Activated CD8-positive, alpha-beta memory T cell treated with anti-CD3 and anti-CD28 coated beads, Interleukin-2, amount 10 ng/mL, durations not matched to agents 7 days and 5 days (primary cell): Measurements from ENCODE around the gene TNNC2. TPM values are rescaled to one million over a fixed set of nuclear protein-coding genes. Genes with fewer than 3 reads are reported as not detected.
A peak's percentile ranks its signal among the peaks of the same experiment; 100 is the strongest.
"Not testable (repeated sequence)": the region's sequence is repeated elsewhere in the genome, so short reads cannot be mapped to it uniquely, and the experiment has no call there.

ENCODE experiments used
- ATAC-seq: fragments of 150-1000 bp; cut with Tn5 transposase; one replicate; pipeline ENCODE4 v1.10.0; 2021; ENCODE audit warnings: moderate library complexity
- CTCF ChIA-PET: fragments of 350-600 bp; sonication (Branson Sonifier 250); formaldehyde crosslinking; loops from one replicate; lab custom pipeline; 2021; ENCODE audit warnings: antibody characterized with exemption; lab: Charles Lee
- DNase-seq: peaks from one replicate; pipeline ENCODE4 v3.0.0-alpha.2; 2020
- H3K27ac Mint-ChIP-seq: one replicate; pipeline ENCODE4 v1.8.0; 2021; ENCODE audit warnings: mild to moderate bottlenecking, mixed read lengths
- H3K27me3 Mint-ChIP-seq: one replicate; pipeline ENCODE4 v1.8.0; 2021; ENCODE audit warnings: mixed read lengths
- H3K36me3 Mint-ChIP-seq: one replicate; pipeline ENCODE4 v1.8.0; 2021; ENCODE audit warnings: mild to moderate bottlenecking, mixed read lengths
- H3K4me1 Mint-ChIP-seq: one replicate; pipeline ENCODE4 v1.8.0; 2021; ENCODE audit warnings: mixed read lengths
- H3K4me3 Mint-ChIP-seq: one replicate; pipeline ENCODE4 v1.8.0; 2021; ENCODE audit warnings: mild to moderate bottlenecking, moderate library complexity, mixed read lengths
- H3K9me3 Mint-ChIP-seq: one replicate; pipeline ENCODE4 v1.8.0; 2022; ENCODE audit warnings: low read depth, mixed read lengths
- total RNA-seq, 2 experiments: library from RNA; stranded (reverse); gene quantifications; one replicate each; pipeline ENCODE4 v1.2.3, GENCODE V29; 2021

The TNNC2 gene
- total RNA-seq, 2 experiments from 2014 or later, result not detected

DNA sequence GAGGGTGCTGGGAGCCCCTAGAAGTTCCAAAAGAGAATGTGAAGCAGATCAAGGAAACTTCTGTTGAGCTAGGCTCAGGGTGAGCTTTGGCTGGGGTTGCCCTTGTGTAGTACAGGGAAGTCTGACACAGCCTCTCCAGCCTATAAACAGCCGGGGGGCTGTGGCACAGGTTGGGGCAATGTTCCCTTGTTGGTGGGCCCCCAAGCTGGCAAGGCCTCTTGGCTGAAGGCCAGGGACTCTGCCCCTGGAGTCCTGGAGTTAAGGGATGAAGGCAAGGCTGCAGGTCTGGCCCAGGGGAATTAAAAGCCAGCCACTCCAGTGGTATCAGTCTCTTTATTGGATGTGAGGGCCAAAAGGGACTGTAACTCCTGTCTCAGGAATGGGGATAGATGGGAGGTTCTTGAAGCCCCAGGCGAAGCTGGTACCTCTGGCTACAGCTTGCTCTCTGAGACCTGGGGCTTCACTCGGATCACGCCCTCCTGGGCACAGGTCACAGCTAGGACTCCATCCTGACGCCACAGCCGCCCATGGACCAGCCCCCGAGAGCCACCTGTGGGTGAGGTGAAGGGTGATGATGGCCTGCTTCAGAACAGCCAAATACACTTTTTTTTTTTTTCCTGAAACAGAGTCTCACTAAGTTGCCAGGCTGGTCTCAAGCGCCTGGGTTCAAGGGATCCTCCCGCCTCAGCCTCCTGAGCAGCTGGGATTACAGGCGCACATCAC is 14.5 kb upstream of the TNNC2 start:
- H3K9me3 Mint-ChIP-seq, result no peaks in the 10 kb centered on the region
- ATAC-seq (no peak), DNase-seq (no peak)
- no peaks in the 10 kb centered on the region for H3K27me3 Mint-ChIP-seq
- CTCF ChIA-PET, result interaction anchor here (1.0 kb wide), 1 partner anchor 111 kb away, joined by 3 read pairs; no protein-coding TSS in a partner anchor
- no peak overlapping the region for H3K4me3 Mint-ChIP-seq
- no peak overlapping the region for H3K27ac Mint-ChIP-seq
- peaks cover 6% of the 10 kb centered on the region for H3K4me1 Mint-ChIP-seq
- peaks cover 6% of the 10 kb centered on the region for H3K36me3 Mint-ChIP-seq

DNA sequence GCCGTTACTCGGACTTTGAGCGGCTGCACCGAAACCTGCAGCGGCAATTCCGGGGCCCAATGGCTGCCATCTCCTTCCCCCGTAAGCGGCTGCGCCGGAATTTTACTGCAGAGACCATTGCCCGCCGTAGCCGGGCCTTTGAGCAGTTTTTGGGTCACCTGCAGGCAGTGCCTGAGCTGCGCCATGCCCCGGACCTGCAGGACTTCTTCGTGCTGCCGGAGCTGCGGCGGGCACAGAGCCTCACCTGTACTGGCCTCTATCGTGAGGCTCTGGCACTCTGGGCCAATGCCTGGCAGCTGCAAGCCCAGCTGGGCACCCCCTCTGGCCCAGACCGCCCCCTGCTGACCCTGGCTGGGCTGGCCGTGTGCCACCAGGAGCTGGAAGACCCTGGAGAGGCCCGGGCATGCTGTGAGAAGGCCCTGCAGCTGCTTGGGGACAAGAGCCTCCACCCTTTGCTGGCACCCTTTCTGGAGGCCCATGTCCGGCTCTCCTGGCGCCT is 13.6 kb upstream of the TNNC2 start:
- no peak for ATAC-seq
- Mint-ChIP-seq H3K4me1 (peaks cover 6% of the 10 kb centered on the region), H3K27me3 (no peaks in the 10 kb centered on the region), H3K9me3 (no peaks in the 10 kb centered on the region), H3K36me3 (peaks cover 7% of the 10 kb centered on the region), H3K27ac (no peak overlapping the region), H3K4me3 (no peak overlapping the region)
- DNase-seq, result no peak
- CTCF ChIA-PET, result interaction anchor here (1.0 kb wide), 1 partner anchor 112 kb away, joined by 3 read pairs; no protein-coding TSS in a partner anchor

DNA sequence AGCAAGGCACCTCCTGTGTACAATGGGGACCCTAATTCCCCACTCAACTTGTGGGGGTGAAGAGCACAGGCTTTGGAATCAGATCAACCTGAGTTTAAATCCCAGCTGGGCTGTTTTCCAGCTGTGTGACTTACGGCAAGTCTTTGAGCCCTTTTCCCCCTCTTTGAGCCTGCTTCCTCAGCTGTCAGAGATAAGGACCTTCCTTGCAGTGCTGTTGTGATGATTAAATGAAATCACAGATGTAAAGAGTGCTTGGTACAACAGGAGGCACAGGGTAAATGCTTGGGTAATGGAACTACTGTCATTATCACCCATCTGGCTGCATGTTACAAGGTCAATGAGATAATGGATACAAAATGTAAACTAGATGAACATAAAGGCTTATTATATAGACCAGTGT is 9.7 kb upstream of the TNNC2 start:
- peaks cover 1% of the 10 kb centered on the region for H3K36me3 Mint-ChIP-seq
- H3K27me3 Mint-ChIP-seq, result peaks cover 2% of the 10 kb centered on the region
- no peak overlapping the region for H3K4me3 Mint-ChIP-seq
- no peaks in the 10 kb centered on the region for H3K9me3 Mint-ChIP-seq
- DNase-seq (no peak), ATAC-seq (no peak)
- H3K27ac Mint-ChIP-seq, result no peak overlapping the region
- peaks cover 15% of the 10 kb centered on the region for H3K4me1 Mint-ChIP-seq
- CTCF ChIA-PET, result no interaction called here

DNA sequence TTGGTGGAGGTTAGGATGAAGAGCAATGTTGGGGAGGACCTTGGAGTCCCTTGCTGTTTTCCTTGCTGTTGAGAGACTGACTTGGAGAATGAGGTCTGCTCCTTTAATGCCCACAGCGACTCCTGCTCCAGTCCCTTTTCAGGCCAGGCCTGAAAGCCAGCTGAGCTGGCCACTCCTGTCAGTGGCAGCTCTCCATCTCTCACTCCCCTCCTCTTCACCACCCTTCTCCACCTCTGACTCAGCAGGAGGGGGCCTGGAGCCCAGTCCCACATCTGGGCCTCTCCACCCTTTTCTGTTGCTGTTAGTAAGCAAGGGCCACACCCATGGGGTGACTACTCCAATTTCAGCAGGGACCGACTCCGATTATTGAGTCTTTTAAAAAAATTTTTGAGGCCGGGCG is 8.7 kb upstream of the TNNC2 start:
- Mint-ChIP-seq H3K9me3 (no peaks in the 10 kb centered on the region), H3K27ac (no peak overlapping the region), H3K27me3 (peaks cover 2% of the 10 kb centered on the region), H3K36me3 (peaks cover 1% of the 10 kb centered on the region), H3K4me3 (no peak overlapping the region), H3K4me1 (peaks cover 15% of the 10 kb centered on the region)
- DNase-seq, result no peak
- CTCF ChIA-PET, result interaction anchor here (2.9 kb wide), 1 partner anchor 12 kb away, joined by 11 read pairs; no protein-coding TSS in a partner anchor
- no peak for ATAC-seq

DNA sequence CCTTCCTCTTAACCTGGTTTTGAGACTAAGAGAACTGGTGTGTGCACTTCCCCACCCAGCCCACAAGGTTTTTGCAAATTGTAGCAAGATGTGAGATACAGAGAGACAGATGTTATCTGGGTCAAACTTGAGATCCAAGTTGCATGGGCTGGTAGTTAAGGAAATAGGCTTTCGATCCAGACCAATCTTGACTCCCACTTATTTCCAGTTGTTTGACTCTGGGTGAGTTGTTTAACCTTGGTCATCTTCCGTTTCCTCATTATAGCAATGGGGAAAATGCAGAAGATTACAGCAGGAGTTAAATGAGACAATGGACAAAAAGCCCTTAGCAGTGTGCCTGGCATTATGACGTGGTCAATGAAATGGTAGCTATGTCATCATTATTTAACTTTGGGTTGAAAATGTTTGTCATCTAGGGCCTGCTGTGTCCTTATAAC is 8.2 kb upstream of the TNNC2 start:
- CTCF ChIA-PET, result interaction anchor here (2.9 kb wide), 1 partner anchor 11 kb away, joined by 11 read pairs; no protein-coding TSS in a partner anchor

DNA sequence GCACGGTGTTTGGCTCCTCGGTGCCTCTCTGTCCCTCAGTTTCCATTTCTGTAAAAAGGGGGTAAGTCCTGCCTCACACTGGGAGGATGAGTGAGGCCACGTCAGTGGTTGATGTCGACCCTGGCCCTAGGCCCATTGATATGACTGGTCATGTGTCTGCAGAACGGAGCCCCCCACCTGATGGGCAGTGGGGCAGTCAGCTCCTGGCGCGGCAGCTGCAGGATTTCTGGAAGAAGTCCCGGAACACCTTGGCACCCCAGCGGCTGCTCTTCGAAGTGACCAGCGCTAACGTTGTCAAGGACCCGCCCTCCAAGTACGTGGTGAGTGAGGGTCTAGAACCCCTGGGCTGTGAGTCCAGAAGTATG is 7.7 kb upstream of the TNNC2 start:
- Mint-ChIP-seq H3K36me3 (peaks cover 1% of the 10 kb centered on the region), H3K4me1 (peaks cover 15% of the 10 kb centered on the region), H3K9me3 (no peaks in the 10 kb centered on the region), H3K4me3 (peak overlapping the region; percentile 70), H3K27me3 (peaks cover 7% of the 10 kb centered on the region), H3K27ac (no peak overlapping the region)
- ATAC-seq (no peak), DNase-seq (no peak)
- CTCF ChIA-PET, result interaction anchor here (1.2 to 2.9 kb wide), 4 partner anchors 11 to 516 kb away, joined by 4 to 11 read pairs (median 4); no protein-coding TSS in a partner anchor

More for the DNA sequence above, 8.2 kb upstream of the TNNC2 start:
- ATAC-seq (no peak), DNase-seq (no peak)
- H3K36me3 Mint-ChIP-seq, result peaks cover 1% of the 10 kb centered on the region
- no peak overlapping the region for H3K27ac Mint-ChIP-seq
- H3K27me3 Mint-ChIP-seq, result peaks cover 6% of the 10 kb centered on the region
- H3K4me1 Mint-ChIP-seq, result peaks cover 15% of the 10 kb centered on the region
- no peaks in the 10 kb centered on the region for H3K9me3 Mint-ChIP-seq
- peak overlapping the region; percentile 70 for H3K4me3 Mint-ChIP-seq

DNA sequence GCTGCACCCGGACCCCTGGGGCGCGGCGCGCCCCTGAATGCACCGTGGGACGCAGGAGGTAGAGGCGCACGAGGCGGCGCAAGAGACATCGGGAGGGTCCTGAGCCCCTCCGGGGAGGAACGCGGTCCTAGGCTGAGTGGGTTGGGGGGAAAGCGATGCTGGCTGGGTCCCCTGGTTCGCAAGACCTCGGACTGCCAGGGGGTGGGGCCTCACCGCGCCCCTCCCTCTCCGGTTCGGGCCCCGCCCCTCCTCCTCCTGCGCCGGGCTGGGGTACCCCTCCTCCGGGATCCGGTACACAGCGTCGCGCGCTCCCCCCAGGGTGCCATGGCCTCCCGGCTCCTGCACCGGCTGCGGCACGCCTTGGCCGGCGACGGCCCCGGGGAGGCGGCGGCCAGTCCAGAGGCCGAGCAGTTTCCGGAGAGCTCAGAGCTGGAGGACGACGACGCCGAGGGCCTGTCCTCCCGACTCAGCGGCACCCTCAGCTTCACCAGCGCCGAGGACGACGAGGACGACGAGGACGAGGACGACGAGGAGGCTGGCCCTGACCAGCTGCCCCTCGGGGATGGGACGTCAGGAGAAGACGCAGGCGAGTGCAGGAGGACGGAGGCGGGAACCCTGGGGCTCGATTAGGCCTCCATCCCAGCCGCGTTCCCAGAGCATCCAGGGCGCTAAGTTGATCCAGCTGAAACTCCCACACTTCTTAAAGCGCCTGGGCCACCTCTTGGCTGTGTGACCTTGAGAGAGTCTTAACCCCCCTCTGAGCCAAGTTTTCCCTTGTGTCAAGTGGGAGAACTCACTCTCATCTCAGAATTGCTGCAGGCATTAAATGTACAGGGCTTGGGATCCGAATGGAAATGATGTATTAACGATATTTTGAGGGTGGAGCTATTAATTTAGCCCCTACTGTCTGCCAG is 7.0 kb upstream of the TNNC2 start:
- Mint-ChIP-seq H3K4me1 (peaks cover 15% of the 10 kb centered on the region), H3K4me3 (peak overlapping the region; percentile 70), H3K36me3 (peaks cover 1% of the 10 kb centered on the region), H3K27me3 (peaks cover 7% of the 10 kb centered on the region), H3K27ac (no peak overlapping the region), H3K9me3 (no peaks in the 10 kb centered on the region)
- CTCF ChIA-PET, result interaction anchor here (1.0 to 2.9 kb wide), 8 partner anchors 10 to 515 kb away, joined by 3 to 11 read pairs (median 4); no protein-coding TSS in a partner anchor
- peak; percentile 54 for DNase-seq
- ATAC-seq, result peak; percentile 64

DNA sequence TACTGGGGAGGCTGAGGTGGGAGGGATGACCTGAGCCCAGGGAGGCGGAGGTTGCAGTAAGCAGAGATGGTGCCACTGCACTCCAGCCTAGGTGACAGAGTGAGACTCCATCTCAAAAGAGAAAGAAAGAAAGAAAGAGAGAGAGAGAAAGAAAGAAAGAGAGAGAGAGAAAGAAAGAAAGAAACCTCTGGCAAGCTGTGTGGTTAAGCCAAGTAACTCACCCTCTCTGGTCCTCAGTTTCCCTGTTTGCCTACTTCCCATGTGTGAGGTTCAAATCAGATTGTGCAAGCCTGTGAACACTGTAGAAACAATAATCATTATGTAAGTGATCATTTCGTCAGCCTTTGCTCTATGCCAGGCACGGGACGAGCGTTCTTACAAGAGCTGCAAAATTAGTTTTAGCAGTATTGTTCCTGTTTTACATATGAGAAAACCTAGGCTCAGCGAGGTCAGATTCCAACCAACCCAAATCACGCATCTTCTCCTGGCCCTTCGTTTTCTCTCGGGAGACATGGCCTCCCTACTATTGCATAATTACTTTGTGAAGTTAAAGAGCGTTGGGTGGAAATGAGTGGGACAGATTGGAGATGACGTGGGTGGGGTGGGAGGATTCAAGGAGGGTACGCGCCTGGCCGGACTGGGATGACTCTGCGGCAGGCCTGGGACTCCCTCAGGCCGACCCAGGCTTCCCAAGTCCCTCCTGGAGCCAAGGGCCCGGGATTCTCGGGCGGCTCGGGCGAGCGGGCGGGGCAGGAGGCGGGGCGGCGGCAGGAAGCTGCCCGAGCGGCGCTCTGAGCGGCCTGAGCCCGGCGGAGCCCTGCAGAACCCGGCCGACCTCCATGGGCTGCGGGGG is 6.1 kb upstream of the TNNC2 start, which contains the start of gene SNX21:
TSS of gene SNX21 (plus strand) at position 770 of the 853 bp plus-strand sequence. CDS start 121 bp downstream, outside the sequence.
- H3K9me3 Mint-ChIP-seq, result no peaks in the 10 kb centered on the region
- H3K4me1 Mint-ChIP-seq, result peaks cover 15% of the 10 kb centered on the region
- H3K4me3 Mint-ChIP-seq, result peak within 1 kb of the TSS; percentile 70
- DNase-seq (peak; percentile 51), ATAC-seq (peak; percentile 84)
- CTCF ChIA-PET, result interaction anchor here (1.0 to 2.9 kb wide), 8 partner anchors 9 to 514 kb away, joined by 3 to 11 read pairs (median 4); partner anchors contain the start of gene UBE2C
- peaks cover 1% of the 10 kb centered on the region for H3K36me3 Mint-ChIP-seq
- H3K27ac Mint-ChIP-seq, result no peak within 1 kb of the TSS
- H3K27me3 Mint-ChIP-seq, result peaks cover 7% of the 10 kb centered on the region

DNA sequence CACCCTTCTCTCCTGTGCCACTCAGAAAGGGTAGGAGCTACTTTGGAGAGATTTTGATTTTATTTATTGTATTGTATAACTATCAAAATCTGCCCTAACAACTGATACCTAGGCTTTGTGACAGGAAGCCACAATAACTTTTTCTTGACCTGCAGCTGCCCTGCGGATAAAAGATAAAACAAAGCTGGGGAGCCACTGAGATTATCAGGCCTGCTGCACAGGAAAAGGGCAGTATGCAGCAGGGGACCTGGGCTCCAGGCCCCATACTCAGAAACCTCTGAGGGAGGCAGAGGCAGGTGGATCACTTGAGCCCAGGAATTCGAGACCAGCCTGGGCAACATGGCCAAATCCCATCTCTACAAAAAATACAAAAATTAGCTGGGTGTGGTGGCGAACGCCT is 5.5 kb upstream of the TNNC2 start:
- peak overlapping the region; percentile 70 for H3K4me3 Mint-ChIP-seq
- H3K9me3 Mint-ChIP-seq, result no peaks in the 10 kb centered on the region
- H3K27me3 Mint-ChIP-seq, result peaks cover 7% of the 10 kb centered on the region
- ATAC-seq (no peak), DNase-seq (no peak)
- peaks cover 1% of the 10 kb centered on the region for H3K36me3 Mint-ChIP-seq
- H3K4me1 Mint-ChIP-seq, result peaks cover 15% of the 10 kb centered on the region
- CTCF ChIA-PET, result interaction anchor here (1.1 to 1.4 kb wide), 4 partner anchors 19 to 138 kb away, joined by 3 to 9 read pairs (median 3); partner anchors contain the start of gene UBE2C
- H3K27ac Mint-ChIP-seq, result no peak overlapping the region

DNA sequence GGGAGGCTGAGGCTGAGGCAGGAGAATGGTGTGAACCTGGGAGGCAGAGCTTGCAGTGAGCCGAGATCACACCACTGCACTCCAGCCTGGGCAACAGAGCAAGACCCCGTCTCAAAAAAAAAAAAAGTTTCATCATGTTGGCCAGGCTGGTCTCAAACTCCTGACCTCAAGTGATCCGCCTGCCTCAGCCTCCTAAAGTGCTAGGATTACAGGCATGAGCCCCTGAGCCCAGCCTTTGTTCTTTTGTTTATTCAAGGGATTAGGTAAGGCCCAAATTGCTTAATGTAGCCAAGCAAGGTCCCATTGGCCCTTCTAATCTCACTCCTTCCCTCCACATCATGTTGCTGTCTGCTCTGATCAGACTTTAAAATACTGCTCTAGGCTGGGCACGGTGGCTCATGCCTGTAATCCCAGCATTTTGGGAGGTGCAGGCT is 2.6 kb upstream of the TNNC2 start:
- DNase-seq, H3K27ac Mint-ChIP-seq, H3K9me3 Mint-ChIP-seq, ATAC-seq, CTCF ChIA-PET, H3K36me3 Mint-ChIP-seq, H3K4me3 Mint-ChIP-seq, H3K27me3 Mint-ChIP-seq: not testable (repeated sequence)
- peaks cover 12% of the 10 kb centered on the region for H3K4me1 Mint-ChIP-seq

DNA sequence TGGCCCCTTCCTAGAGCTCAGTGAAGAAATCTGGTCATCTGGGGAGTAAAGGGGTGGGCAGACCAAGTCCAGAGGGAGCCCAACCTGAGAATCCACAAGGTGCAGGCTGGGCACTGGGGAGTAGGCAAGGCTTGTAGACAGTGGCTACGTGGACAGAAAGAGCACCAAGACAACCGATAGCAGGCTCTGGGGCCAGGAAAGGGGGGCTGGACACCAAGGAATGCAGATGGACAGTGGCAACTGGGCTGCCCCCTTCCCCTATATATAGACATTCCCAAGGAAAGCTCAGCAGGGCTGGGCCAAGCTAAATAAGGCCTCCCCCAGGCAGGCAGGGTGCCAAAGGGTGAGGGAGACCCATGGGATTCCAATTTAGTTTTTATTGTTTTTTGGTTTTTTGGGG is 1.5 kb upstream of the TNNC2 start:
- Mint-ChIP-seq H3K4me3 (no peak overlapping the region), H3K36me3 (no peaks in the 10 kb centered on the region), H3K9me3 (no peaks in the 10 kb centered on the region), H3K27ac (no peak overlapping the region), H3K4me1 (peaks cover 15% of the 10 kb centered on the region), H3K27me3 (peaks cover 19% of the 10 kb centered on the region)
- CTCF ChIA-PET, result interaction anchor here (0.9 to 2.1 kb wide), 4 partner anchors 20 to 159 kb away, joined by 3 to 6 read pairs (median 3); no protein-coding TSS in a partner anchor
- ATAC-seq, result no peak
- DNase-seq, result no peak

DNA sequence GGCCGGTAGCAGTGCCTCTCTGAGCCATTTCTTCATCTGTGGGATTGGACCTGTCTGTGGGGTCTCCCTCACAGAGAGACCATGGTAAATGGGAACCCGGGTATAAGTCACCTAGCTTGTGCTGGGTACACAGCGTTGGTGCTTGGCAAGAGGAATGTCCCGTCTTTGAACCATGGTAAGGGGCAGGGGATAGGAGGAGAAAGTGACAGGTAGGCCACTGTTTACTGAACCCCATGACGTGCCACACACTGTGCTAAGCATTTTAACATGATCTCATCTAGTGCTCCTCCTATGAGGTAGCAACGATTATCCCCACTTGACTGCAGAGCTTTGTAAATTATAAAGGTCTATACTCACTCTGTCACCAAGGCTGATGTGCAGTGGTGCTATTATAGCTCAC is 600 bp upstream of the TNNC2 start:
- H3K27ac Mint-ChIP-seq, result no peak overlapping the region
- H3K36me3 Mint-ChIP-seq, result no peaks in the 10 kb centered on the region
- peaks cover 24% of the 10 kb centered on the region for H3K27me3 Mint-ChIP-seq
- H3K4me1 Mint-ChIP-seq, result peaks cover 13% of the 10 kb centered on the region
- DNase-seq, result no peak
- ATAC-seq, result no peak
- CTCF ChIA-PET, result interaction anchor here (1.1 to 2.1 kb wide), 3 partner anchors 28 to 160 kb away, joined by 3 to 6 read pairs (median 3); no protein-coding TSS in a partner anchor
- H3K4me3 Mint-ChIP-seq, result no peak overlapping the region
- no peaks in the 10 kb centered on the region for H3K9me3 Mint-ChIP-seq
